Suprapubic skin (tissue), 4 donors: ENCODE measurements around the gene CDH13. TPM values are rescaled to one million over a fixed set of nuclear protein-coding genes. Genes with fewer than 3 reads are reported as not detected.

Experiments
- DNase-seq, 2 donors: peaks; one replicate each; pipeline ENCODE4 v3.0.0-alpha.2; 2019; ENCODE audit warnings: low spot score in 2 of 2
- H3K27ac ChIP-seq: fragments of 200-600 bp; sonication (generic); one replicate; pipeline ENCODE4 v1.5.1; 2019
- H3K27me3 ChIP-seq: fragments of 200-600 bp; sonication (generic); one replicate; pipeline ENCODE4 v1.5.1; 2019
- H3K36me3 ChIP-seq: fragments of 200-600 bp; sonication (generic); one replicate; pipeline ENCODE4 v1.5.1; 2019
- H3K4me1 ChIP-seq: fragments of 200-600 bp; sonication (generic); one replicate; pipeline ENCODE4 v1.5.1; 2019
- H3K4me3 ChIP-seq: fragments of 200-600 bp; sonication (generic); one replicate; pipeline ENCODE4 v1.5.1; 2019; ENCODE audit warnings: mild to moderate bottlenecking
- H3K9me3 ChIP-seq: fragments of 200-600 bp; sonication (generic); one replicate; pipeline ENCODE4 v1.5.1; 2019
- CTCF ChIP-seq, 2 donors: fragments of 200-600 bp in 1 of 2; fragments of 450-650 bp in 1 of 2; sonication (generic) in 1 of 2; IDR thresholded peaks; one replicate each; pipeline ENCODE4 v1.5.1; 2016 to 2019; ENCODE audit warnings: antibody characterized with exemption in 2 of 2, mild to moderate bottlenecking in 1 of 2, moderate library complexity in 1 of 2
- EP300 ChIP-seq: sonication (generic); formaldehyde crosslinking; IDR thresholded peaks from one replicate; pipeline ENCODE4 v1.6.1; 2017; ENCODE audit warnings: antibody characterized with exemption
- POLR2A ChIP-seq, 2 donors: fragments of 450-650 bp; IDR thresholded peaks; one replicate each; pipeline ENCODE4 v1.6.1; 2017; ENCODE audit warnings: antibody characterized with exemption in 2 of 2, mild to moderate bottlenecking in 2 of 2, moderate library complexity in 2 of 2
- POLR2AphosphoS5 ChIP-seq, 3 donors: sonication (generic); formaldehyde crosslinking; IDR thresholded peaks; one replicate each; pipeline ENCODE4 v1.6.1; 2017; ENCODE audit warnings: antibody characterized with exemption in 3 of 3
- WGBS: methylation state at CpG from one replicate; pipeline ENCODE4 v1.1.5; 2018; 5-methylcytosine and 5-hydroxymethylcytosine counted together
- total RNA-seq, 4 donors: library from RNA; depleted of rRNA; stranded (reverse); fragments of >200 nt; gene quantifications; one replicate each; pipeline ENCODE4 v1.1.0, GENCODE V29; 2016

The CDH13 gene
- total RNA-seq, 4 donors from 2014 or later, result 90.4 to 176 (median 139) TPM

GRCh38 chr16:82657786-82658185, 31.0 kb downstream of the CDH13 start:
- Histone ChIP-seq H3K27ac (no peak overlapping the region), H3K27me3 (no peaks in the 10 kb centered on the region), H3K4me1 (peaks cover 22% of the 10 kb centered on the region), H3K4me3 (no peak overlapping the region), H3K36me3 (no peaks in the 10 kb centered on the region), H3K9me3 (no peaks in the 10 kb centered on the region)
- DNase-seq, result no peak
- TF ChIP-seq EP300, result no peak
- no peak for TF ChIP-seq CTCF (IDR thresholded peaks at IDR 0.05)
- TF ChIP-seq POLR2A (IDR thresholded peaks at IDR 0.05), result no peak
- 71% methylated on average over 1 of the region's 1 CpG for whole genome bisulfite sequencing

- no peaks in the 10 kb centered on the region for H3K27me3 ChIP-seq
- H3K4me1 ChIP-seq, result peaks cover 12% of the 10 kb centered on the region
- no peak for DNase-seq
- 95% methylated on average over 2 of the region's 2 CpGs for WGBS
- H3K36me3 ChIP-seq, result no peaks in the 10 kb centered on the region
- H3K9me3 ChIP-seq, result no peaks in the 10 kb centered on the region
- TF ChIP-seq POLR2AphosphoS5 (IDR thresholded peaks at IDR 0.05), result no peak
- no peak for TF ChIP-seq CTCF (IDR thresholded peaks at IDR 0.05)
- TF ChIP-seq EP300, result no peak
- no peak for TF ChIP-seq POLR2A (IDR thresholded peaks at IDR 0.05)
- H3K27ac ChIP-seq, result no peak overlapping the region
- no peak overlapping the region for H3K4me3 ChIP-seq
Measured at GRCh38 chr16:82658796-82659195, 32.0 kb downstream of the CDH13 start.

- Histone ChIP-seq H3K4me3 (no peak overlapping the region), H3K4me1 (peaks cover under 1% of the 10 kb centered on the region), H3K27ac (no peak overlapping the region), H3K36me3 (no peaks in the 10 kb centered on the region), H3K9me3 (no peaks in the 10 kb centered on the region), H3K27me3 (no peaks in the 10 kb centered on the region)
- no peak for TF ChIP-seq POLR2A (IDR thresholded peaks at IDR 0.05)
- no peak for TF ChIP-seq POLR2AphosphoS5 (IDR thresholded peaks at IDR 0.05)
- TF ChIP-seq CTCF (IDR thresholded peaks at IDR 0.05), result no peak
- no peak for TF ChIP-seq EP300
- DNase-seq, result no peak
- 35% methylated on average over 8 of the region's 8 CpGs for WGBS
Measured at GRCh38 chr16:82660075-82660645, 33.4 kb downstream of the CDH13 start.

GRCh38 chr16:82660966-82661365, 34.2 kb downstream of the CDH13 start:
- no peaks in the 10 kb centered on the region for H3K9me3 ChIP-seq
- DNase-seq, result no peak
- H3K4me3 ChIP-seq, result no peak overlapping the region
- no peaks in the 10 kb centered on the region for H3K27me3 ChIP-seq
- H3K27ac ChIP-seq, result no peak overlapping the region
- TF ChIP-seq POLR2AphosphoS5 (IDR thresholded peaks at IDR 0.05) (no peak), POLR2A (IDR thresholded peaks at IDR 0.05) (no peak), CTCF (IDR thresholded peaks at IDR 0.05) (no peak), EP300 (no peak)
- WGBS, result 85% methylated on average over 7 of the region's 7 CpGs
- H3K36me3 ChIP-seq, result no peaks in the 10 kb centered on the region
- H3K4me1 ChIP-seq, result no peaks in the 10 kb centered on the region

GRCh38 chr16:82664181-82664580, 37.4 kb downstream of the CDH13 start:
- H3K9me3 ChIP-seq, result no peaks in the 10 kb centered on the region
- WGBS, result 93% methylated on average over 2 of the region's 2 CpGs
- TF ChIP-seq POLR2A (IDR thresholded peaks at IDR 0.05) (no peak), CTCF (IDR thresholded peaks at IDR 0.05) (no peak), POLR2AphosphoS5 (IDR thresholded peaks at IDR 0.05) (no peak), EP300 (no peak)

More at GRCh38 chr16:82664181-82664580, 37.4 kb downstream of the CDH13 start:
- H3K27ac ChIP-seq, result no peak overlapping the region
- no peaks in the 10 kb centered on the region for H3K4me1 ChIP-seq
- DNase-seq, result no peak
- H3K27me3 ChIP-seq, result no peaks in the 10 kb centered on the region
- no peaks in the 10 kb centered on the region for H3K36me3 ChIP-seq
- no peak overlapping the region for H3K4me3 ChIP-seq
